HepG2 (cell line): Measurements from ENCODE around the gene MAN2A2. TPM values are rescaled to one million over a fixed set of nuclear protein-coding genes. Genes with fewer than 3 reads are reported as not detected.

Experiments used
- ATRX ChIP-seq: sonication (generic); formaldehyde crosslinking; IDR thresholded peaks from 2 replicates; pipeline ENCODE4 v1.4.0; 2020; ENCODE audit warnings: missing genetic modification reagents, borderline replicate concordance
- BRCA1 ChIP-seq: sonication (generic); formaldehyde crosslinking; IDR thresholded peaks from 2 replicates; pipeline ENCODE4 v1.4.0; 2020; ENCODE audit warnings: missing genetic modification reagents
- CHD4 ChIP-seq: fragments of 200-600 bp; sonication (generic); IDR thresholded peaks from 2 replicates; pipeline ENCODE4 v1.7.0; 2017; ENCODE audit warnings: mild to moderate bottlenecking, low read length, borderline replicate concordance
- ETV5 ChIP-seq: IDR thresholded peaks from 2 replicates; pipeline ENCODE4 v1.6.1; 2018; ENCODE audit warnings: missing biosample characterization, missing genetic modification reagents, inconsistent platforms, borderline replicate concordance
- HHEX ChIP-seq: IDR thresholded peaks from 2 replicates; pipeline ENCODE4 v1.6.1; 2016; ENCODE audit warnings: control low read depth
- IKZF1 ChIP-seq: fragments of 450-650 bp; IDR thresholded peaks from 2 replicates; pipeline ENCODE4 v1.7.1; 2016
- JUND ChIP-seq: sonication (generic); formaldehyde crosslinking; IDR thresholded peaks from 2 replicates; pipeline ENCODE4 v1.8.0; 2022; ENCODE audit warnings: mild to moderate bottlenecking, missing genetic modification reagents
- MED1 ChIP-seq: sonication (generic); formaldehyde crosslinking; IDR thresholded peaks from 2 replicates; pipeline ENCODE4 v1.4.0; 2020; ENCODE audit warnings: missing genetic modification reagents
- MTA1 ChIP-seq: sonication (generic); formaldehyde crosslinking; IDR thresholded peaks from 2 replicates; pipeline ENCODE4 v1.4.0; 2020; ENCODE audit warnings: missing genetic modification reagents, mild to moderate bottlenecking, borderline replicate concordance
- NFIC ChIP-seq: IDR thresholded peaks from 2 replicates; pipeline ENCODE4 v1.6.1; 2012; ENCODE audit warnings: mild to moderate bottlenecking, low read length, inconsistent platforms
- RCOR2 ChIP-seq: IDR thresholded peaks from 2 replicates; pipeline ENCODE4 v1.6.1; 2016; ENCODE audit warnings: missing biosample characterization, missing genetic modification reagents
- TBP ChIP-seq: sonication (generic); formaldehyde crosslinking; IDR thresholded peaks from 2 replicates; pipeline ENCODE4 v1.5.0; 2020; ENCODE audit warnings: missing genetic modification reagents
- THYN1 ChIP-seq: sonication (generic); formaldehyde crosslinking; IDR thresholded peaks from 2 replicates; pipeline ENCODE4 v1.8.1; 2023; ENCODE audit warnings: low read depth, mild to moderate bottlenecking, moderate library complexity, missing genetic modification reagents, borderline replicate concordance
- TOE1 ChIP-seq: sonication (generic); formaldehyde crosslinking; IDR thresholded peaks from 2 replicates; pipeline ENCODE4 v1.4.0; 2020; ENCODE audit warnings: mild to moderate bottlenecking, missing genetic modification reagents
- ZBTB14 ChIP-seq: sonication (generic); formaldehyde crosslinking; IDR thresholded peaks from 2 replicates; pipeline ENCODE4 v1.4.0; 2020; ENCODE audit warnings: missing genetic modification reagents
- ZFY ChIP-seq: sonication (generic); formaldehyde crosslinking; IDR thresholded peaks from 2 replicates; pipeline ENCODE4 v1.4.0; 2020; ENCODE audit warnings: missing genetic modification reagents
- ZNF441 ChIP-seq: sonication (generic); formaldehyde crosslinking; IDR thresholded peaks from 2 replicates; pipeline ENCODE4 v1.7.0; 2021; ENCODE audit warnings: missing genetic modification reagents, borderline replicate concordance
- ZNF749 ChIP-seq: sonication (generic); formaldehyde crosslinking; IDR thresholded peaks from 2 replicates; pipeline ENCODE4 v1.8.0; 2022; ENCODE audit warnings: mild to moderate bottlenecking, missing genetic modification reagents, moderate library complexity, borderline replicate concordance
- ZSCAN20 ChIP-seq: sonication (generic); formaldehyde crosslinking; IDR thresholded peaks from 2 replicates; pipeline ENCODE4 v1.4.0; 2020; ENCODE audit warnings: missing genetic modification reagents, mild to moderate bottlenecking, borderline replicate concordance
- polyA plus RNA-seq, 8 experiments: library from polyadenylated mRNA; depleted of rRNA in 3 of 8; stranded (reverse) in 7 of 8; unstranded in 1 of 8; fragments of >200 nt; fragmentation: Illumina TruSeq in 4 of 8; extraction: Trizol in 4 of 8; gene quantifications; 2 replicates each; pipeline versions ENCODE4 v1.2.1 to v1.2.3, GENCODE V29; 2011 to 2016; ENCODE audit warnings: low read depth in 4 of 8, missing spikeins in 1 of 8, mixed read lengths in 1 of 8; ENCODE audit not compliant: insufficient read depth in 1 of 8
- total RNA-seq, 5 experiments: library from RNA; depleted of rRNA; stranded (reverse); fragments of >200 nt; fragmentation: Illumina TruSeq; extraction: Trizol; gene quantifications; 2 replicates each; pipeline ENCODE4 v1.2.3, GENCODE V29; 2016; ENCODE audit warnings: low read depth in 1 of 5
- TF ChIP-seq, protein P1 (sequence below): sonication (generic); formaldehyde crosslinking; IDR thresholded peaks from 2 replicates; pipeline ENCODE4 v1.5.0; 2020; ENCODE audit warnings: missing genetic modification reagents
- TF ChIP-seq, protein P2 (sequence below): sonication (generic); formaldehyde crosslinking; IDR thresholded peaks from 2 replicates; pipeline ENCODE4 v1.5.0; 2020; ENCODE audit warnings: missing genetic modification reagents, mild to moderate bottlenecking, borderline replicate concordance
- TF ChIP-seq, protein P3 (sequence below): sonication (generic); formaldehyde crosslinking; conservative IDR thresholded peaks from 2 replicates; pipeline ENCODE4 v1.4.0; 2020; ENCODE audit warnings: missing genetic modification reagents
- TF ChIP-seq, protein P4 (sequence below): sonication (generic); formaldehyde crosslinking; IDR thresholded peaks from 2 replicates; pipeline ENCODE4 v1.4.0; 2020; ENCODE audit warnings: mild to moderate bottlenecking, missing genetic modification reagents

MAN2A2 gene
- total and polyA plus RNA-seq, 2 of the 13 experiments (the other 11 are each of a cell fraction or from before 2014, with no cell fraction given): 17.5 to 51.5 TPM

GRCh38 chr15:90873998-90874605 is 29.0 kb upstream of the MAN2A2 start (continued):
- no peak for TF ChIP-seq TBP (CRISPR knock-in tag)
- TF ChIP-seq, protein P1, sequence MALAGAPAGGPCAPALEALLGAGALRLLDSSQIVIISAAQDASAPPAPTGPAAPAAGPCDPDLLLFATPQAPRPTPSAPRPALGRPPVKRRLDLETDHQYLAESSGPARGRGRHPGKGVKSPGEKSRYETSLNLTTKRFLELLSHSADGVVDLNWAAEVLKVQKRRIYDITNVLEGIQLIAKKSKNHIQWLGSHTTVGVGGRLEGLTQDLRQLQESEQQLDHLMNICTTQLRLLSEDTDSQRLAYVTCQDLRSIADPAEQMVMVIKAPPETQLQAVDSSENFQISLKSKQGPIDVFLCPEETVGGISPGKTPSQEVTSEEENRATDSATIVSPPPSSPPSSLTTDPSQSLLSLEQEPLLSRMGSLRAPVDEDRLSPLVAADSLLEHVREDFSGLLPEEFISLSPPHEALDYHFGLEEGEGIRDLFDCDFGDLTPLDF (CRISPR knock-in tag): peak; percentile 47; the same call in 1 of the 2 replicates
- TF ChIP-seq IKZF1: no peak
- peak; percentile 100 for TF ChIP-seq MTA1
- TF ChIP-seq ZFY (CRISPR knock-in tag): peak; percentile 77
- TF ChIP-seq RCOR2 (CRISPR knock-in tag): peak; percentile 92
- TF ChIP-seq ZNF441 (CRISPR knock-in tag): no peak; the same call in 1 of the 2 replicates
- TF ChIP-seq ETV5 (CRISPR knock-in tag): peak; percentile 83; the same call in 1 of the 2 replicates
- TF ChIP-seq JUND (CRISPR knock-in tag): peak; percentile 83
- no peak for TF ChIP-seq ZSCAN20 (CRISPR knock-in tag)
- TF ChIP-seq, protein P2, sequence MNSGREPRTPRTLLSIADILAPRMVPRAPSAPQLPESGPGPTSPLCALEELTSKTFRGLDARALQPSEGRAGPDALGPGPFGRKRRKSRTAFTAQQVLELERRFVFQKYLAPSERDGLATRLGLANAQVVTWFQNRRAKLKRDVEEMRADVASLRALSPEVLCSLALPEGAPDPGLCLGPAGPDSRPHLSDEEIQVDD (CRISPR knock-in tag): no peak
- peak; percentile 95 for TF ChIP-seq MED1 (CRISPR knock-in tag)
- TF ChIP-seq ZNF749 (CRISPR knock-in tag): peak; percentile 81; the same call in 1 of the 2 replicates
- no peak for TF ChIP-seq TOE1 (CRISPR knock-in tag)
- no peak for TF ChIP-seq CHD4
- no peak for TF ChIP-seq THYN1
- peak; percentile 98 for TF ChIP-seq HHEX (CRISPR knock-in tag)
- TF ChIP-seq NFIC: peak; percentile 86; the same call in 1 of the 2 replicates
- TF ChIP-seq, protein P3, sequence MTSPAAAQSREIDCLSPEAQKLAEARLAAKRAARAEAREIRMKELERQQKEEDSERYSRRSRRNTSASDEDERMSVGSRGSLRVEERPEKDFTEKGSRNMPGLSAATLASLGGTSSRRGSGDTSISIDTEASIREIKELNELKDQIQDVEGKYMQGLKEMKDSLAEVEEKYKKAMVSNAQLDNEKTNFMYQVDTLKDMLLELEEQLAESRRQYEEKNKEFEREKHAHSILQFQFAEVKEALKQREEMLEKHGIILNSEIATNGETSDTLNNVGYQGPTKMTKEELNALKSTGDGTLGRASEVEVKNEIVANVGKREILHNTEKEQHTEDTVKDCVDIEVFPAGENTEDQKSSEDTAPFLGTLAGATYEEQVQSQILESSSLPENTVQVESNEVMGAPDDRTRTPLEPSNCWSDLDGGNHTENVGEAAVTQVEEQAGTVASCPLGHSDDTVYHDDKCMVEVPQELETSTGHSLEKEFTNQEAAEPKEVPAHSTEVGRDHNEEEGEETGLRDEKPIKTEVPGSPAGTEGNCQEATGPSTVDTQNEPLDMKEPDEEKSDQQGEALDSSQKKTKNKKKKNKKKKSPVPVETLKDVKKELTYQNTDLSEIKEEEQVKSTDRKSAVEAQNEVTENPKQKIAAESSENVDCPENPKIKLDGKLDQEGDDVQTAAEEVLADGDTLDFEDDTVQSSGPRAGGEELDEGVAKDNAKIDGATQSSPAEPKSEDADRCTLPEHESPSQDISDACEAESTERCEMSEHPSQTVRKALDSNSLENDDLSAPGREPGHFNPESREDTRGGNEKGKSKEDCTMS (CRISPR knock-in tag): no peak
- no peak for TF ChIP-seq ZBTB14
- TF ChIP-seq, protein P4, sequence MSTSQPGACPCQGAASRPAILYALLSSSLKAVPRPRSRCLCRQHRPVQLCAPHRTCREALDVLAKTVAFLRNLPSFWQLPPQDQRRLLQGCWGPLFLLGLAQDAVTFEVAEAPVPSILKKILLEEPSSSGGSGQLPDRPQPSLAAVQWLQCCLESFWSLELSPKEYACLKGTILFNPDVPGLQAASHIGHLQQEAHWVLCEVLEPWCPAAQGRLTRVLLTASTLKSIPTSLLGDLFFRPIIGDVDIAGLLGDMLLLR (CRISPR knock-in tag): no peak
- TF ChIP-seq ATRX (CRISPR knock-in tag): no peak
- no peak for TF ChIP-seq BRCA1 (CRISPR knock-in tag)
